ENCODE data around the gene PRICKLE4. TPM values are rescaled to one million over a fixed set of nuclear protein-coding genes. Genes with fewer than 3 reads are reported as not detected.

Gene PRICKLE4
- polyA plus RNA-seq, 4 donors: 0.89 to 1.7 (median 1.6) TPM; not detected in 1

- Histone ChIP-seq H3K27ac (ENCODE audit: low read depth in 1 of 3, low read length in 2 of 3) (peak overlapping the region in 1 of 3 donors; percentile 65), H3K9me3 (ENCODE audit: control insufficient read depth in 2 of 2, insufficient read depth in 1 of 2, low read depth in 1 of 2, low read length in 1 of 2) (no peaks in the 10 kb centered on the region), H3K36me3 (ENCODE audit: control insufficient read depth in 3 of 3, insufficient read depth in 2 of 3, low read depth in 1 of 3, low read length in 3 of 3) (peaks cover 0 to 14% (median 0%) of the 10 kb centered on the region in 3 donors), H3K4me1 (ENCODE audit: control insufficient read depth in 3 of 3, insufficient read depth in 2 of 3, low read depth in 1 of 3, low read length in 2 of 3) (peaks cover 0 to 25% (median 3%) of the 10 kb centered on the region in 3 donors), H3K27me3 (ENCODE audit: control insufficient read depth in 3 of 3, insufficient read depth in 3 of 3, low read length in 3 of 3) (no peaks in the 10 kb centered on the region), H3K4me3 (ENCODE audit: low read depth in 1 of 3, low read length in 3 of 3) (peak overlapping the region in 1 of 3 donors; percentile 7)
- WGBS, 3 donors: 58 to 82% (median 74%) methylated on average over 5 of the region's 5 CpGs
- peak in 1 of 2 donors; percentile 22 for DNase-seq
- FAIRE-seq: no peak
Measured at GRCh38 chr6:41784581-41785171, 4.1 kb downstream of the PRICKLE4 start.

DNA sequence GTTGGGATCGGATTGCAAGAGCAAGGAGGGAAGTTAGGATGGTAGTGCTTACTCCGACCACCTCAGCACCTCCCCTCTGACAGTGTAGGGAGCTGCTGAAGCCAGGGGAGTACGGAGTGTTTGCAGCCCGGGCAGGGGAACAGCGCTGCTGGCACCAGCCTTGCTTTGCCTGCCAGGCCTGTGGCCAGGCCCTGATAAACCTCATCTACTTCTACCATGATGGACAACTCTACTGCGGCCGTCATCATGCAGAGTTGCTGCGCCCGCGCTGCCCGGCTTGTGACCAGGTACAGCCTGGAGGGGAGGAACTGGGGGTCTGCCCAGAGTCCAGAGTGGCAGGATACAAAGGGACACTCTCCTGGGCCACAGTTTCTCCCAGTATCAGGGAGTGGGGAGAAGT, 4.7 kb downstream of the PRICKLE4 start:
- Histone ChIP-seq H3K36me3 (ENCODE audit: control insufficient read depth in 3 of 3, insufficient read depth in 2 of 3, low read depth in 1 of 3, low read length in 3 of 3) (peaks cover 0 to 14% (median 0%) of the 10 kb centered on the region in 3 donors), H3K27me3 (ENCODE audit: control insufficient read depth in 3 of 3, insufficient read depth in 3 of 3, low read length in 3 of 3) (no peaks in the 10 kb centered on the region), H3K9me3 (ENCODE audit: control insufficient read depth in 2 of 2, insufficient read depth in 1 of 2, low read depth in 1 of 2, low read length in 1 of 2) (no peaks in the 10 kb centered on the region), H3K4me3 (ENCODE audit: low read depth in 1 of 3, low read length in 3 of 3) (peak overlapping the region in 1 of 3 donors; percentile 7), H3K4me1 (ENCODE audit: control insufficient read depth in 3 of 3, insufficient read depth in 2 of 3, low read depth in 1 of 3, low read length in 2 of 3) (peaks cover 0 to 25% (median 3%) of the 10 kb centered on the region in 3 donors), H3K27ac (ENCODE audit: low read depth in 1 of 3, low read length in 2 of 3) (peak overlapping the region in 1 of 3 donors; percentile 65)
- FAIRE-seq: no peak
- no peak for DNase-seq
- WGBS, 3 donors: 85 to 95% (median 90%) methylated on average over 11 of the region's 11 CpGs

GRCh38 chr6:41785689-41786450, 5.3 kb downstream of the PRICKLE4 start:
- 21 to 34% (median 24%) methylated on average over 21 to 29 of the region's 29 CpGs for WGBS, 3 donors
- H3K27ac ChIP-seq (ENCODE audit: low read depth in 1 of 3, low read length in 2 of 3): peak overlapping the region in 1 of 3 donors; percentile 65
- no peaks in the 10 kb centered on the region for H3K27me3 ChIP-seq (ENCODE audit: control insufficient read depth in 3 of 3, insufficient read depth in 3 of 3, low read length in 3 of 3)
- no peaks in the 10 kb centered on the region for H3K9me3 ChIP-seq (ENCODE audit: control insufficient read depth in 2 of 2, insufficient read depth in 1 of 2, low read depth in 1 of 2, low read length in 1 of 2)
- no peak for FAIRE-seq
- H3K4me1 ChIP-seq (ENCODE audit: control insufficient read depth in 3 of 3, insufficient read depth in 2 of 3, low read depth in 1 of 3, low read length in 2 of 3): peaks cover 0 to 25% (median 3%) of the 10 kb centered on the region in 3 donors
- H3K36me3 ChIP-seq (ENCODE audit: control insufficient read depth in 3 of 3, insufficient read depth in 2 of 3, low read depth in 1 of 3, low read length in 3 of 3): peaks cover 0 to 14% (median 0%) of the 10 kb centered on the region in 3 donors
- peak overlapping the region in 2 of 3 donors; percentile 34 to 75 for H3K4me3 ChIP-seq (ENCODE audit: low read depth in 1 of 3, low read length in 3 of 3)
- no peak for DNase-seq

DNA sequence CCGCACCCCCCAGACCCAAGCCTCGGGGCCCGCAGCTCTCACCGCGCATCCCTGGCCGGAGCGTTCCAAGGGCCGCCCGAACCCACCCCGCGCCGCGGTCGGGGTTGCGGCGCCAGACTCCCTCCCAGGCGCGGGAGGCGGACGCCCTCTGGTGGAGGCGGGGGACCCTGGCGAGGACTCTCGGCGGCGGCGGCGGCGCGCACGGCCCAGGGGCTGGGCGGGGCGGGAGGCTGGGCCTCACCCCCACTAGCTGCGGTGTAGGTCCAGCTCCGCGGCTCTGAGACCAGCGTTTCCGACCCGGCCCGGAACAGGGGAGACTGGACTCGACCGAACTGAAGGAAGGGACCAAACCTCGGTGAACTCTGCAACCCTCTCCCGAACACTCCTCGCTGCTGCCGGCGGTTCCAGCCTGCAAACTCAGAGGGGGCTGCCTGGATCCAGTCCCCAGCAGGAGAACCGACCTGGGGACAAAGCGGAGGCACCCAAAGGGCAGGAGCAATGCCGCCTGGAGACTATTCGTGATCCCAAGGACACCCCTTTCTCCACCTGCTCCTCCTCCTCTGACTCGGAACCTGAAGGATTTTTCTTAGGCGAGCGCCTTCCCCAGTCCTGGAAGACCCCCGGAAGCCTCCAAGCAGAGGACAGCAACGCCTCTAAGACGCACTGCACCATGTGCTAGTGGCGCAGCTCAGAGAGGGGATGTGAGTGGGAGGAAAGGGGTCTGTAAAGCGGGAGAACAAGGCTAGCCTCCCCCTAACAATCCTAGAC, 6.1 kb downstream of the PRICKLE4 start:
- FAIRE-seq (no peak), DNase-seq (peak; percentile 88 to 95)
- WGBS, 3 donors: 0 to 1% (median 1%) methylated on average over 37 to 58 of the region's 58 CpGs

DNA sequence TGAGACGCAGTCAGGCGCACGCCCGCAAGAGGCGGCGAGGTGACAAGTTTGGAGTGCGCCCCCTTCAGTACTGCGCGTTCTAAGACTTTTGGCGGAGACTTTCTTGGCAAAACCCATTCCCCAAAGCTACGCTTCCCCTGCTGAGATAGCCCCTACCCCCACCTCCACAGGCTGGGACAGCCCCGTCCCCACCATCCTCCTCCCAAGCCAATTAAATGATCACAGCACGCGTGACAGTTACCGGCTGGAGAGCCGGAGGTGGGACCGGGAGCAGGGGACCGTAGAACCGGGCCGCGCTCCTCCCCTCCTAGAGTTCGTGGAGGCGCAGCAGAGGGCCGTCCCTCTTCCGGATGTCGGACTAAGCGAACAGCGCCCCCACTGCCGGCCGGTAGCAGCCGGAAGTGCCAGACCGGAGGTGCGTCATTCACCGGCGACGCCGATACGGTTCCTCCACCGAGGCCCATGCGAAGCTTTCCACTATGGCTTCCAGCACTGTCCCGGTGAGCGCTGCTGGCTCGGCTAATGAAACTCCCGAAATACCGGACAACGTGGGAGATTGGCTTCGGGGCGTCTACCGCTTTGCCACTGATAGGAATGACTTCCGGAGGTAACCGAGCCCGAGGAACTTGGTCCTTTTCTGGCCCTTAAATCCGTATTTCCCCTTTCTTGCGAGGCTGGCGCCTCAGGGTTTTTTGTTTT, 6.8 kb downstream of the PRICKLE4 start, which contains the start of gene TOMM6:
TOMM6 (plus strand) TSS at position 476 of the 699 bp plus-strand sequence; CDS start at position 480, 4 bp downstream.
- Histone ChIP-seq H3K27me3 (ENCODE audit: control insufficient read depth in 3 of 3, insufficient read depth in 3 of 3, low read length in 3 of 3) (no peaks in the 10 kb centered on the region), H3K36me3 (ENCODE audit: control insufficient read depth in 3 of 3, insufficient read depth in 2 of 3, low read depth in 1 of 3, low read length in 3 of 3) (peaks cover 0 to 17% (median 0%) of the 10 kb centered on the region in 3 donors), H3K27ac (ENCODE audit: low read depth in 1 of 3, low read length in 2 of 3) (peak within 1 kb of the TSS; percentile 84 to 97 (median 95)), H3K9me3 (ENCODE audit: control insufficient read depth in 2 of 2, insufficient read depth in 1 of 2, low read depth in 1 of 2, low read length in 1 of 2) (no peaks in the 10 kb centered on the region), H3K4me3 (ENCODE audit: low read depth in 1 of 3, low read length in 3 of 3) (peak within 1 kb of the TSS; percentile 59 to 89 (median 75)), H3K4me1 (ENCODE audit: control insufficient read depth in 3 of 3, insufficient read depth in 2 of 3, low read depth in 1 of 3, low read length in 2 of 3) (peaks cover 0 to 19% (median 3%) of the 10 kb centered on the region in 3 donors)
- WGBS, 3 donors: 0 to 1% (median 0%) methylated on average over 53 to 55 of the region's 55 CpGs
- FAIRE-seq (no peak), DNase-seq (peak; percentile 93 to 98)

More for the DNA sequence above, 6.1 kb downstream of the PRICKLE4 start:
- peaks cover 0 to 14% (median 0%) of the 10 kb centered on the region in 3 donors for H3K36me3 ChIP-seq (ENCODE audit: control insufficient read depth in 3 of 3, insufficient read depth in 2 of 3, low read depth in 1 of 3, low read length in 3 of 3)
- peak overlapping the region; percentile 59 to 89 (median 75) for H3K4me3 ChIP-seq (ENCODE audit: low read depth in 1 of 3, low read length in 3 of 3)
- no peaks in the 10 kb centered on the region for H3K27me3 ChIP-seq (ENCODE audit: control insufficient read depth in 3 of 3, insufficient read depth in 3 of 3, low read length in 3 of 3)
- H3K4me1 ChIP-seq (ENCODE audit: control insufficient read depth in 3 of 3, insufficient read depth in 2 of 3, low read depth in 1 of 3, low read length in 2 of 3): peaks cover 0 to 19% (median 3%) of the 10 kb centered on the region in 3 donors
- H3K27ac ChIP-seq (ENCODE audit: low read depth in 1 of 3, low read length in 2 of 3): peak overlapping the region; percentile 84 to 97 (median 95)
- H3K9me3 ChIP-seq (ENCODE audit: control insufficient read depth in 2 of 2, insufficient read depth in 1 of 2, low read depth in 1 of 2, low read length in 1 of 2): no peaks in the 10 kb centered on the region

DNA sequence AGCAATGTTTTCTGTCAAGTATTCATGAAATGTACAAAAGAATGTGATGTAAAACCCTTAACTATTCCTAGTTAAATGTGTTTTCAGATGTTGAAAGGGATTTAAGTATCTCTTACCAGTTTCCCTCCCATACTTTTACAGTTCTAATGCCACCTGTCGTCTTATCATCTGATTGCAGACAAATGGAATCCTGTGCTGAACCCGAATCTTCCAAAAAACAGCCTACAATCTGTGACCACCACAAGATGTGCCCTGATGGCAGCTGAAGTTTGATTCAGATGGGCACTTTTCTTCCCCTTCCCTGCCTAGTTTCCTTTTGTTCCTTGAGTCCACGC, 8.8 kb downstream of the PRICKLE4 start:
- Histone ChIP-seq H3K36me3 (ENCODE audit: control insufficient read depth in 3 of 3, insufficient read depth in 2 of 3, low read depth in 1 of 3, low read length in 3 of 3) (peaks cover 0 to 15% (median 0%) of the 10 kb centered on the region in 3 donors), H3K4me1 (ENCODE audit: control insufficient read depth in 3 of 3, insufficient read depth in 2 of 3, low read depth in 1 of 3, low read length in 2 of 3) (peaks cover 0 to 14% (median 3%) of the 10 kb centered on the region in 3 donors), H3K27me3 (ENCODE audit: control insufficient read depth in 3 of 3, insufficient read depth in 3 of 3, low read length in 3 of 3) (no peaks in the 10 kb centered on the region), H3K9me3 (ENCODE audit: control insufficient read depth in 2 of 2, insufficient read depth in 1 of 2, low read depth in 1 of 2, low read length in 1 of 2) (no peaks in the 10 kb centered on the region), H3K4me3 (ENCODE audit: low read depth in 1 of 3, low read length in 3 of 3) (no peak overlapping the region), H3K27ac (ENCODE audit: low read depth in 1 of 3, low read length in 2 of 3) (no peak overlapping the region)
- no peak for FAIRE-seq
- 63 to 78% (median 67%) methylated on average over 3 of the region's 3 CpGs for WGBS, 3 donors
- DNase-seq: no peak

DNA sequence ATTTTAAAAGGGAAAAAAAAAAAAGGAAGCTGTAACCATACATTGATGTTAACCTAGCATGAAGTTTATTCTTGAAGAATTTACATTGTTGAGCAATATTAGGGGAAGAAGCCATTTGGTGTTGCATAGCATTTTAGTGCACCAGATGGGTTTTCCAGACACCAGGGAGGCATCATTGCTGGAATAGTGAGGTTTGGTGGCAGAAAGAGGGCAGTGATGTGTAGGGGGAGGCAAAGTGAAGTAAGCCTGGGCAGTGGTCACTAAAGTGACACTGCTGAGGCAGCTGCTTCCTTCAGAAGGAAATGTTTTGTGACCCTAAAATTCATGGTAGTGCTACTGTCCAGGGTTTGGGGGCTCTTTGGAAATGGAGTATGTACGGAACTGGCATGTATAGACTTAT, 9.5 kb downstream of the PRICKLE4 start:
- H3K4me1 ChIP-seq (ENCODE audit: control insufficient read depth in 3 of 3, insufficient read depth in 2 of 3, low read depth in 1 of 3, low read length in 2 of 3): peaks cover 0 to 10% (median 3%) of the 10 kb centered on the region in 3 donors
- FAIRE-seq: no peak
- no peaks in the 10 kb centered on the region for H3K9me3 ChIP-seq (ENCODE audit: control insufficient read depth in 2 of 2, insufficient read depth in 1 of 2, low read depth in 1 of 2, low read length in 1 of 2)
- H3K27me3 ChIP-seq (ENCODE audit: control insufficient read depth in 3 of 3, insufficient read depth in 3 of 3, low read length in 3 of 3): no peaks in the 10 kb centered on the region
- no peak overlapping the region for H3K27ac ChIP-seq (ENCODE audit: low read depth in 1 of 3, low read length in 2 of 3)
- 88 to 100% (median 98%) methylated on average over 1 of the region's 1 CpG for WGBS, 3 donors
- DNase-seq: no peak
- peaks cover 0 to 13% (median 0%) of the 10 kb centered on the region in 3 donors for H3K36me3 ChIP-seq (ENCODE audit: control insufficient read depth in 3 of 3, insufficient read depth in 2 of 3, low read depth in 1 of 3, low read length in 3 of 3)
- H3K4me3 ChIP-seq (ENCODE audit: low read depth in 1 of 3, low read length in 3 of 3): no peak overlapping the region
